Measurements from ENCODE around the gene FOXRED2. TPM values are rescaled to one million over a fixed set of nuclear protein-coding genes. Genes with fewer than 3 reads are reported as not detected.
"Not testable (repeated sequence)": the region's sequence is repeated elsewhere in the genome, so short reads cannot be mapped to it uniquely, and the experiment has no call there.

Gene FOXRED2
- total RNA-seq, 1 experiment from 2014 or later = 37.7 TPM

DNA sequence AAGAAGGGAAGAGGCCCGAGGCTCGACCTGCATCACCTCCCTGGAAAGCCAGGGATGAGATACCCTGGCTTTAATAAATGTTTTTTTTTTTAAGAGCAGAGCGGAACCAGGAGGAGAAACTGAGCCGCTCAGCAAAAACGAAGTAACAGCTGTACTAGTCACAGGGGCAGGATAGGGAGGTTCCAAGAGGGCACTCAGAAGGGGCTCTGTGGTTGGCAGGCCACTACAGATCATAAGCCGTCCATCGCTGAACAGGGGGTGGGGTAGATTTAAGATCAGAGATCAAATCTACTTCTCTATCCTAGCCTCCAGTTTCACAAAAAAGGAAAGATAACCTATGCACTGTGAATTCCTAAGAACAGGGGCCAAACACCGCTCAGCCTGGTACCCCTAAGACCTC lies 21.5 kb upstream of the FOXRED2 start:
- DNase-seq (ENCODE audit: low read depth, low spot score) (no peak), ATAC-seq (0 out of 2 replicates have a peak, but pooled peaks have one; percentile 23)
- H3K9me3 ChIP-seq (ENCODE audit: control insufficient read depth, insufficient read depth, low read depth, low read length) = no peaks in the 10 kb centered on the region
- peak overlapping the region; percentile 97 to 99 for H3K4me3 ChIP-seq (ENCODE audit: low read depth in 2 of 2, low read length in 2 of 2)
- TF ChIP-seq SIN3A (IDR thresholded peaks at IDR 0.05; ENCODE audit: borderline replicate concordance, insufficient read depth, low read depth, low read length) = no peak
- in situ Hi-C loops (cut with HindIII; ENCODE audit: low pct_unique_long_range_greater_than_20kb, low sequenced_read_pairs) (no loop called here), intact Hi-C loops (cut with micrococcal nuclease; ENCODE audit: unreplicated experiment) (no loop called here)
- H3K27ac ChIP-seq (ENCODE audit: low read length) = peak overlapping the region; percentile 97
- ChIA-PET POLR2A (no interaction called here), CTCF (no interaction called here)
- no peaks in the 10 kb centered on the region for H3K27me3 ChIP-seq (ENCODE audit: control insufficient read depth, insufficient read depth, low read length)
- peaks cover 6% of the 10 kb centered on the region; the same call in 1 of the 2 replicates for H3K4me1 ChIP-seq (ENCODE audit: control insufficient read depth, insufficient read depth, low read length)
- BruUV-seq (replicated peaks) = no TSS peak
- H3K36me3 ChIP-seq (ENCODE audit: control insufficient read depth, insufficient read depth, low read length) = peaks cover 40% of the 10 kb centered on the region

DNA sequence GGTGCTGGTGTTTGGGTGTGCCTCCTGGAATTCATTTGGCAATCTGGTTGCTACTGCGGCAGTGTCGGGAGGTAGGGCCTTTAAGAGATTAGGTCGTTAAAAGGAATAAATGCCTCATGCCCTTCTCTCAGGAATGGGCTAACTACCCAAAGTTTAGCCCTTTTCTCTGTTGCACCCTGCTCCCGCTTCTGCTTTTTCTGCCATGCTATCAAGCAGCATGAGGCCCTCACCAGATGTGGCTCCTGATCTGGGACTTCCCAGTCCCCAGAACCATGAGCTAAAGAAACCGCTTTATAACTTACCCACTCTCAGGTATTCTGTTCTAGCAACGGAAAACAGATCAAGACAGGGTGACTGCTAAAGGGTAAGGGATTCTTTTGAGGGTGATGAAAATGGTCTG lies 15.8 kb upstream of the FOXRED2 start:
- Histone ChIP-seq H3K4me1 (ENCODE audit: control insufficient read depth, insufficient read depth, low read length) (peaks cover 4% of the 10 kb centered on the region; the same call in 1 of the 2 replicates), H3K36me3 (ENCODE audit: control insufficient read depth, insufficient read depth, low read length) (peaks cover 47% of the 10 kb centered on the region), H3K9me3 (ENCODE audit: control insufficient read depth, insufficient read depth, low read depth, low read length) (no peaks in the 10 kb centered on the region), H3K27me3 (ENCODE audit: control insufficient read depth, insufficient read depth, low read length) (no peaks in the 10 kb centered on the region), H3K4me3 (ENCODE audit: low read depth in 2 of 2, low read length in 2 of 2) (no peak overlapping the region), H3K27ac (ENCODE audit: low read length) (no peak overlapping the region)
- no peak for DNase-seq (ENCODE audit: low read depth, low spot score)
- BruUV-seq (replicated peaks) = no TSS peak
- intact Hi-C loops (cut with micrococcal nuclease; ENCODE audit: unreplicated experiment) (no loop called here), in situ Hi-C loops (cut with HindIII; ENCODE audit: low pct_unique_long_range_greater_than_20kb, low sequenced_read_pairs) (no loop called here)
- ChIA-PET POLR2A (no interaction called here), CTCF (no interaction called here)
- TF ChIP-seq POLR2AphosphoS5 (IDR thresholded peaks at IDR 0.05; ENCODE audit: low read depth, low read length) = no peak
- TF ChIP-seq, protein P1, sequence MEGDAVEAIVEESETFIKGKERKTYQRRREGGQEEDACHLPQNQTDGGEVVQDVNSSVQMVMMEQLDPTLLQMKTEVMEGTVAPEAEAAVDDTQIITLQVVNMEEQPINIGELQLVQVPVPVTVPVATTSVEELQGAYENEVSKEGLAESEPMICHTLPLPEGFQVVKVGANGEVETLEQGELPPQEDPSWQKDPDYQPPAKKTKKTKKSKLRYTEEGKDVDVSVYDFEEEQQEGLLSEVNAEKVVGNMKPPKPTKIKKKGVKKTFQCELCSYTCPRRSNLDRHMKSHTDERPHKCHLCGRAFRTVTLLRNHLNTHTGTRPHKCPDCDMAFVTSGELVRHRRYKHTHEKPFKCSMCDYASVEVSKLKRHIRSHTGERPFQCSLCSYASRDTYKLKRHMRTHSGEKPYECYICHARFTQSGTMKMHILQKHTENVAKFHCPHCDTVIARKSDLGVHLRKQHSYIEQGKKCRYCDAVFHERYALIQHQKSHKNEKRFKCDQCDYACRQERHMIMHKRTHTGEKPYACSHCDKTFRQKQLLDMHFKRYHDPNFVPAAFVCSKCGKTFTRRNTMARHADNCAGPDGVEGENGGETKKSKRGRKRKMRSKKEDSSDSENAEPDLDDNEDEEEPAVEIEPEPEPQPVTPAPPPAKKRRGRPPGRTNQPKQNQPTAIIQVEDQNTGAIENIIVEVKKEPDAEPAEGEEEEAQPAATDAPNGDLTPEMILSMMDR (IDR thresholded peaks at IDR 0.05) = no peak
- TF ChIP-seq TCF7L2 (IDR thresholded peaks at IDR 0.05; ENCODE audit: low read depth, low read length) = no peak
- ATAC-seq = no peak

DNA sequence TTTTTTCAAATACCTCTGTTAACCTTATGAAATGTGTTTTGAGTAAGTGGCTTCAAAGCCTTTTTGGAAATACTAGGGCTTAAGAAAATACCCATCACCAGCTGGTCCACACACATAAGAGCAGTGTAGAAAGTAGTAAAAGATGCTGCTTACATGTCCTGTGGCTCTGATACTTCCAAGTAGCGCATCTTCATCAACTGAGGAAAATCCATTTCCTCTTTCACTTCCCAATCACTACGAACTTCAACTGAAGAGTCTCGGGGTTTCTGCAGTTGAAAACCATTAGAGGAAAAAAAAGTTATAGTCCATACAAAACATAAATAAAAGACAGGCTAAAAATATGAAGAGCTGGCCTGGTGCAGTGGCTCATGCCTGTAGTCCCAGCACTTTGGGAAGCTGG lies 13.6 kb upstream of the FOXRED2 start:
- CTCF ChIA-PET = no interaction called here

DNA sequence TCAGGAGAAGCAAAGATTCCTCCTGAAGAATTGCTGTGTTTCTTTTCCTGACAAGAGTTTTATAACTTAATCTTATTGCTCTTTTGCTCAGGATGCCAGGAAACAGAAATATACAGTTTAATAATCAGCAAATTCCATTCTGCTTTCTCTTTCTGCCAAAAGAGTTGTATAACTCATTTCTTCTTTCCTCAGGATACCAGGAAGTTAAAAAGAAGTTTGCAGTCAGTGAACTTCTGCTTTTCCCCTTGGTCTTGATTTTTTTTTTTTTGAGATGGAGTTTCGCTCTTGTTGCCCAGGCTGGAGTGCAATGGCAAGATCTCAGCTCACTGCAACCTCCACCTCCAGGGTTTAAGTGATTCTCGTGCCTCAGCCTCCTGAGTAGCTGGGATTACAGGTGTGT lies 13.1 kb upstream of the FOXRED2 start:
- in situ Hi-C loops (cut with HindIII; ENCODE audit: low pct_unique_long_range_greater_than_20kb, low sequenced_read_pairs); CTCF ChIA-PET; ATAC-seq; intact Hi-C loops (cut with micrococcal nuclease; ENCODE audit: unreplicated experiment); POLR2A ChIA-PET; H3K4me1 ChIP-seq (ENCODE audit: control insufficient read depth, insufficient read depth, low read length); H3K4me3 ChIP-seq (ENCODE audit: low read depth in 2 of 2, low read length in 2 of 2); DNase-seq (ENCODE audit: low read depth, low spot score); BruUV-seq (replicated peaks); H3K27ac ChIP-seq (ENCODE audit: low read length); H3K27me3 ChIP-seq (ENCODE audit: control insufficient read depth, insufficient read depth, low read length); H3K9me3 ChIP-seq (ENCODE audit: control insufficient read depth, insufficient read depth, low read depth, low read length): not testable (repeated sequence)
- peaks cover 44% of the 10 kb centered on the region for H3K36me3 ChIP-seq (ENCODE audit: control insufficient read depth, insufficient read depth, low read length)

More for the DNA sequence above, 13.6 kb upstream of the FOXRED2 start:
- Histone ChIP-seq H3K36me3 (ENCODE audit: control insufficient read depth, insufficient read depth, low read length) (peaks cover 49% of the 10 kb centered on the region), H3K27ac (ENCODE audit: low read length) (no peak overlapping the region), H3K27me3 (ENCODE audit: control insufficient read depth, insufficient read depth, low read length) (no peaks in the 10 kb centered on the region), H3K4me1 (ENCODE audit: control insufficient read depth, insufficient read depth, low read length) (no peaks in the 10 kb centered on the region), H3K9me3 (ENCODE audit: control insufficient read depth, insufficient read depth, low read depth, low read length) (no peaks in the 10 kb centered on the region), H3K4me3 (ENCODE audit: low read depth in 2 of 2, low read length in 2 of 2) (no peak overlapping the region)
- DNase-seq (ENCODE audit: low read depth, low spot score) (no peak), ATAC-seq (no peak)
- POLR2A ChIA-PET = no interaction called here
- BruUV-seq (replicated peaks) = no TSS peak
- intact Hi-C loops (cut with micrococcal nuclease; ENCODE audit: unreplicated experiment) (no loop called here), in situ Hi-C loops (cut with HindIII; ENCODE audit: low pct_unique_long_range_greater_than_20kb, low sequenced_read_pairs) (no loop called here)
- TF ChIP-seq, protein P1 (IDR thresholded peaks at IDR 0.05) = no peak
- TF ChIP-seq TCF7L2 (IDR thresholded peaks at IDR 0.05; ENCODE audit: low read depth, low read length) (no peak), SIN3A (IDR thresholded peaks at IDR 0.05; ENCODE audit: borderline replicate concordance, insufficient read depth, low read depth, low read length) (no peak), POLR2AphosphoS5 (IDR thresholded peaks at IDR 0.05; ENCODE audit: low read depth, low read length) (no peak)
- TF ChIP-seq, protein P2, sequence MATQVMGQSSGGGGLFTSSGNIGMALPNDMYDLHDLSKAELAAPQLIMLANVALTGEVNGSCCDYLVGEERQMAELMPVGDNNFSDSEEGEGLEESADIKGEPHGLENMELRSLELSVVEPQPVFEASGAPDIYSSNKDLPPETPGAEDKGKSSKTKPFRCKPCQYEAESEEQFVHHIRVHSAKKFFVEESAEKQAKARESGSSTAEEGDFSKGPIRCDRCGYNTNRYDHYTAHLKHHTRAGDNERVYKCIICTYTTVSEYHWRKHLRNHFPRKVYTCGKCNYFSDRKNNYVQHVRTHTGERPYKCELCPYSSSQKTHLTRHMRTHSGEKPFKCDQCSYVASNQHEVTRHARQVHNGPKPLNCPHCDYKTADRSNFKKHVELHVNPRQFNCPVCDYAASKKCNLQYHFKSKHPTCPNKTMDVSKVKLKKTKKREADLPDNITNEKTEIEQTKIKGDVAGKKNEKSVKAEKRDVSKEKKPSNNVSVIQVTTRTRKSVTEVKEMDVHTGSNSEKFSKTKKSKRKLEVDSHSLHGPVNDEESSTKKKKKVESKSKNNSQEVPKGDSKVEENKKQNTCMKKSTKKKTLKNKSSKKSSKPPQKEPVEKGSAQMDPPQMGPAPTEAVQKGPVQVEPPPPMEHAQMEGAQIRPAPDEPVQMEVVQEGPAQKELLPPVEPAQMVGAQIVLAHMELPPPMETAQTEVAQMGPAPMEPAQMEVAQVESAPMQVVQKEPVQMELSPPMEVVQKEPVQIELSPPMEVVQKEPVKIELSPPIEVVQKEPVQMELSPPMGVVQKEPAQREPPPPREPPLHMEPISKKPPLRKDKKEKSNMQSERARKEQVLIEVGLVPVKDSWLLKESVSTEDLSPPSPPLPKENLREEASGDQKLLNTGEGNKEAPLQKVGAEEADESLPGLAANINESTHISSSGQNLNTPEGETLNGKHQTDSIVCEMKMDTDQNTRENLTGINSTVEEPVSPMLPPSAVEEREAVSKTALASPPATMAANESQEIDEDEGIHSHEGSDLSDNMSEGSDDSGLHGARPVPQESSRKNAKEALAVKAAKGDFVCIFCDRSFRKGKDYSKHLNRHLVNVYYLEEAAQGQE (IDR thresholded peaks at IDR 0.05; ENCODE audit: insufficient read depth in 1 of 2, low read depth in 2 of 2, low read length in 1 of 2) = no peak

Data from Panc1 (cell line).